Stimulated activated CD8-positive, alpha-beta memory T cell treated with anti-CD3 and anti-CD28 coated beads, Interleukin-4, amount 100 ng/mL, for 4 hours (primary cell): ENCODE results near the gene C17orf78.
"Not testable (repeated sequence)": the region's sequence is repeated elsewhere in the genome, so short reads cannot be mapped to it uniquely, and the experiment has no call there.

Experiments
- DNase-seq, 2 donors: peaks; one replicate each; pipeline ENCODE4 v3.0.0-alpha.2; 2020; ENCODE audit warnings: low read depth in 2 of 2, low spot score in 1 of 2

Gene C17orf78

GRCh38 chr17:37385474-37385990 is 9.7 kb downstream of the C17orf78 start:
- no peak for DNase-seq

- DNase-seq: no peak
Measured at GRCh38 chr17:37386462-37386861, 10.7 kb downstream of the C17orf78 start.

GRCh38 chr17:37388266-37388665 is 12.5 kb downstream of the C17orf78 start:
- no peak for DNase-seq

- no peak for DNase-seq
Measured at GRCh38 chr17:37389160-37389559, 13.4 kb downstream of the C17orf78 start.

- DNase-seq: no peak
Measured at GRCh38 chr17:37391146-37391545, 15.4 kb downstream of the C17orf78 start.

GRCh38 chr17:37392024-37392590 is 16.3 kb downstream of the C17orf78 start:
- no peak for DNase-seq

- no peak for DNase-seq
Measured at GRCh38 chr17:37393352-37393751, 17.6 kb downstream of the C17orf78 start.

- no peak for DNase-seq
Measured at GRCh38 chr17:37399265-37399803, 23.5 kb downstream of the C17orf78 start.

GRCh38 chr17:37400505-37400904 is 24.7 kb downstream of the C17orf78 start:
- DNase-seq: no peak

- not testable (repeated sequence) for DNase-seq
Measured at GRCh38 chr17:37405522-37405921, 29.7 kb downstream of the C17orf78 start.

- no peak for DNase-seq
Measured at GRCh38 chr17:37405955-37406634, 30.3 kb downstream of the C17orf78 start.

GRCh38 chr17:37406635-37407461 is 31.1 kb downstream of the C17orf78 start, which contains the start of the genes ACACA and TADA2A:
Gene ACACA (minus strand): TSS chr17:37406836. CDS start chr17:37406299, 537 bp downstream.
Gene TADA2A (plus strand): TSS chr17:37406886. CDS start chr17:37411366, 4,480 bp downstream.
- peak; percentile 23 to 57 for DNase-seq

GRCh38 chr17:37408145-37408479 is 32.3 kb downstream of the C17orf78 start:
- DNase-seq: not testable (repeated sequence)

GRCh38 chr17:37410357-37410756 is 34.6 kb downstream of the C17orf78 start:
- no peak for DNase-seq

- DNase-seq: no peak
Measured at GRCh38 chr17:37413875-37414519, 38.2 kb downstream of the C17orf78 start.

- no peak for DNase-seq
Measured at GRCh38 chr17:37417852-37418251, 42.1 kb downstream of the C17orf78 start.

- no peak for DNase-seq
Measured at GRCh38 chr17:37422971-37423625, 47.3 kb downstream of the C17orf78 start.

GRCh38 chr17:37425268-37425667 is 49.5 kb downstream of the C17orf78 start:
- no peak for DNase-seq

GRCh38 chr17:37429039-37429438 is 53.3 kb downstream of the C17orf78 start:
- no peak for DNase-seq

- DNase-seq: no peak
Measured at GRCh38 chr17:37429453-37429852, 53.7 kb downstream of the C17orf78 start.
